ENCODE measurements around the gene HS3ST5.

GRCh38 chr6:114362396-114362795, 19.6 kb upstream of the HS3ST5 start:
- no peak for TF ChIP-seq CTCF (IDR thresholded peaks at IDR 0.05)
- TF ChIP-seq POLR2A (IDR thresholded peaks at IDR 0.05), result no peak

Data from thyroid gland (tissue), 4 donors.